GM21528 (cell line): Measurements from ENCODE around the gene P4HA2.

Experiments
- ATAC-seq: cut with Tn5 transposase; IDR thresholded peaks from one replicate; pipeline ENCODE4 v1.9.1; 2021; ENCODE audit warnings: mild to moderate bottlenecking, moderate library complexity; ENCODE audit not compliant: unreplicated experiment, low FRiP score

P4HA2 gene

DNA sequence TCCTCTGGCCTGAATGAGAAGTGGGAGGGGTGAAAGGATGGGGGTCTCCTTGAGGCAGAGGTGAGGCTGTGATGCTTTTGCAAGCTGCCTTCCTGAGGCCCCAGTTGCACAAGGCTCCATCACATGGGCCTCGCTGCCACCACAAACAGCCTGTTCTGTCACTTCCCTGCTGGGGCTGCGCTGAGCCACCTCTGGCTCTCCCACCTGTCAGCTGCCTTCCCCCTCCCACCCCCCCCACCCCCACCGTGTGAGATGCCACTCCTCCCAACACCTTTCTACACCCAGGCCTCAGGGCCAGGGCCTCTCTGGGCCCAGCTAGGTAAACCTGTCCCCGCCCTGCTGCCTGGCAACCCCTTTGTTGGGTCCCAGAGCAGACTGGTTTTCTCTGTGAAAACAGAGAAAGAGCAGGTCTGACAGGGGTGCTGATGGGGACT, 25.4 kb upstream of the P4HA2 start:
- no peak for ATAC-seq

GRCh38 chr5:132251220-132251725, 23.6 kb upstream of the P4HA2 start:
- ATAC-seq: no peak

- no peak for ATAC-seq
Observed at GRCh38 chr5:132250547-132250946, 22.9 kb upstream of the P4HA2 start.

- ATAC-seq: no peak
Observed at GRCh38 chr5:132246806-132247205, 19.2 kb upstream of the P4HA2 start.

GRCh38 chr5:132245593-132245992, 17.9 kb upstream of the P4HA2 start:
- ATAC-seq: no peak

DNA sequence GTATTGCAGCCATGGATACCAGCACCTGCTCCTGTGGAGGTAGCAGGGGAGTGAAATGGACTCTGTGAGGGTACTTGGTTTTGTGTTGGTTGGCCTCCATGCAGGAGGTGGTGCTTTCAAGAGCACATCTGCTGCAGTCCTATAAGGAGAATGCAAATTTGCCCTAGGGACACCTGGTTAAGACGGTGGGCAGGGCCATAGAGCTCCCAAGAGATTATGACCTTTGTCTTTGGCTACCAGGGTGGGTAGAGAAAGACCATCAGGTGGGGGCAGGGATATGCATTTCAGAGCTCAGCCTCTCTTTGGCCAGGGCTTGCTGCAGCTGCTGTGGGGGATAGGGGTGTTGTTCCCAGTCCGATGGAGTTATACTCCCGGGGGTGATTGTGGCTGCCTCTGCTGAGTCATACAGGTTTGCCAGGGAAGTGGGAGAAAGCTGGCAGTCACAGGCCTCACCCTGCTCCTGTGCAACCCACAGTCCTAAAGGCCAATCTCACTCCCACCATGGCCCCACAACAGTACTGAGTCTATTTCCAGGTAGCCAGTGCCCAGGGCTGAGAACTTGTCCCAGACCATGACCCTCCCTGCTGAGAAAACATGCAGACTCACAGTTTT, 15.8 kb upstream of the P4HA2 start:
- ATAC-seq: no peak

DNA sequence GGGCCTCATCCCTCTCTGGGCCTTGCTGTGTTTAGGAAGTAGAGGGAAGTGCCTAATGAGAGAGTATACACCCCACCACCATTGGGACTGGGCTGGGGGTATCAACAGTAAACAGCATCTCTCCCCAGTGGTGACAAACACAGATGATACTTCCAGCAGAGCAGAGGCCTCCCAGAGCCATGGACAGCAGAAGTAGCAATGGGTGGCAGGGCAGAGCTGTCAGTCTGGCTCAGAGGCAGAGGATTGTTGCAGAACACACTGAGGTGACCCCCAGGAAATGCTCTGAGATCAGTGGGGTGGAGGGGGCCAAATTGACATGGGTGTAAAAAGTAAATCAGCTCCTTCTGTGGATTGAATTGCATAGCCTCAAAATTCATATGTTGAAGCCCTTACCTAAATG, 12.1 kb upstream of the P4HA2 start:
- no peak for ATAC-seq

- no peak for ATAC-seq
Observed at GRCh38 chr5:132238901-132239500, 11.3 kb upstream of the P4HA2 start.

- no peak for ATAC-seq
Observed at GRCh38 chr5:132238169-132238744, 10.6 kb upstream of the P4HA2 start.

DNA sequence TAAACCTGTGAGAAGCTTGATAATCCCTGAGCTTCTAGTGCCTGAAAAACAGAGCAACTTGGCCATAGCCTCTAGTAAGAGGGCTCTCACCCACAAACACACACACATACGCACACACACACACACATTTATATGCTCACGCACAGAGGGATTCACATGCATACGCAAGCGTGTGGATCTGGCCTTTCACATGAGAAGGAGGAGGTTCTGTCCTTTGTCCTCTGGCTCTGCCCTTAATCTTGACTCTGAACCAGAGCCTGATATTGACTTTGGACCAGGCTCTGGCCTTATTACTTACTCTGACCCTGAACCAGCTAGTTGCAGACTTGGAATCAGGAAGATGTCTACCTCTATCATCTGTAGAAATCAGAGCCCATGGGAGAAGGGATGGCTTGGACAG, 10.0 kb upstream of the P4HA2 start:
- no peak for ATAC-seq

DNA sequence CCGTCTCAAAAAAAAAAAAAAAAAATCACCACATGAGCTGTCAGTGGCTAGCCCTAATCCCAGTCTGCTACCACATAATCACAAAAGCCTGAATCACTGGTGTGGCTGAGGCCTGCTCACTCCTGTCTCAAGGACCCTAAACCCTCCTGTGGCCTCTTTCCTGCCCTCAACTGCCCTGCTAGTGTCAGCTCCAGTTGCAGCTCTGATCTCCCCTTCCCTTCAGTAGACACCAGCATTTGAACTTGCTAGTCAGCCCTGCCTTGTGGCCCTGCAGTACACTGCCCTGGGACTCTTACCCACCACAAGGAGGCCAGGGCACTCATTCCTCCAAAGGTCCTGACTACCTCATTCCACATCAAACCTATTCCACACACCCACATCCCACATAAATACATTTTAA, 9.5 kb upstream of the P4HA2 start:
- no peak for ATAC-seq

DNA sequence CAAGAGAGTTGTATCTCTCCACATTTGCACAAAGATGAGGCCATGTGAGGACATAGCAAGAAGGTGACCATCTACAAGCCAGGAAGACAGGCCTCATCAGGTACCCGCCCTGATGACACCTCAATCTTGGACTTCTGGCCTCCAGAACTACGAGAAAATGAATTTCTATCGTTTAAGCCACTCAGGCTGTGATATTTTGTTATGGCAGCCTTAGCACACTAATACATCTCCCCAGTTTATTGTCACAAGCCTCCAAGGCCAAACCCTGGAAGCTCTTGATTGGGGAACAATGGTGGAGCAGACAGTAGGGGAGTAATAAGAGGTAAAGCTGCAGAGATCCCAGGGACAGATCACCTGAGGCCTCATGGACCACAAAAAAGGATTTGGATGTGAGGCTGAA, 7.7 kb upstream of the P4HA2 start:
- ATAC-seq: no peak

- no peak for ATAC-seq
Observed at GRCh38 chr5:132234684-132235062, 7.0 kb upstream of the P4HA2 start.

GRCh38 chr5:132233811-132234683, 6.4 kb upstream of the P4HA2 start:
- ATAC-seq: no peak

DNA sequence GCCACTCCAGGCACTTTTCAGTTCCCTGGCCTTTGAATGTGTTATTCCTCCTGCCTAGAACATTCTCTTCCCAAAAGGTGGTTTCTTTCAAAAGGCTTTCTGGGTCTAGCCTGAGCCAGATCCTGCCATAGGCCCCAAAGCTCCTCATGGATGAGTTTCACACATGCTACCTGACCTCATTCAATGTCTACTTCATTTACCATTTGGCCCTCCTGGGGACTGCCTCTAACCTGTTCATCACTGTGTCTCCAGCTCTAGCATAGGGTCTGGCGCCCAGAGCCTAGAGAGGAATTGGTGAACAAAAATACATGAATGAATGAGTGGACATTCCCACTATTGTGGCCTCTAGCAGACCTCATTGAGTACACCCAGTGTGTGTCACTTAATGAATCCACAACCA, 5.4 kb upstream of the P4HA2 start:
- ATAC-seq: no peak

DNA sequence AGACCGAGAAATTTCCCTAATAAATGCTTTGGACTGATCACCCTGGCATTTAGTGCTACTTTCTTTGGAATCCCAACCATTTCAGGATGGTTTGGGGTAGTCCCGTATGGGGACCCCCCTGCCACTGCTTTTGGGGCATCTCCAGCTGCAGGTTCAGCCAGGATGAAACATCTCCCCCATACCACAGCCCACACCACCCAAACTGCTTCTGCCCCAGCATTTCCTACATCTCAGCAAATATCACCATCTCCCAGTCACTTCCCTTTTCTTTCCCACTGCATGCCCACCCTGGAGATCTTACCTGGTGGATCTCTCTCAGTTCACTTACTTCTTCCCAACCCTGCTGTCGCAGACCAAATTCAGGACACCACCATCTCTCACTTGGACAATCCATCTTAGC, 4.8 kb upstream of the P4HA2 start:
- ATAC-seq: no peak

DNA sequence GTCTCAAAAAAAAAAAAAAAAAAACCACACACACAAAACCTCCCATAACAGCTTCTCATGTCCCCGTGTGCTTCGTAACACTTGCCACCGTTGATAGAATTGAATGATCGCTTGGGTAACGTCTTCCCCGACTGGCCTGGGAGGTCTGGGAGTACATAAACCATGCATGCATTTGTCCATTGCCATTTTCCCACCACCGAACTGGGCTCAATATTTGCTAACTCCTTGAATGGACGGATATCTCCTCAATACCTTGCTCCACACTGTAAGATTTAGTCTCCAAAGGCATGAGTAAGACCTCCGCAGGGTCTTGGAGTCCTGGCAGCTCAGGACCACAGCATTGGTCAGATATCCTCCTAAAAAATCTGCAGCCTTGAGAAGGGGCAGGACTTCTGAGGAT, 3.2 kb upstream of the P4HA2 start:
- no peak for ATAC-seq

GRCh38 chr5:132229236-132229635, 1.6 kb upstream of the P4HA2 start:
- ATAC-seq: no peak

GRCh38 chr5:132228241-132229035, 785 bp upstream of the P4HA2 start:
- no peak for ATAC-seq

GRCh38 chr5:132227235-132227484, 493 bp downstream of the P4HA2 start:
- no peak for ATAC-seq
